Measurements from ENCODE around the gene TAF1B. TPM values are rescaled to one million over a fixed set of nuclear protein-coding genes. Genes with fewer than 3 reads are reported as not detected.
"Not testable (repeated sequence)": the region's sequence is repeated elsewhere in the genome, so short reads cannot be mapped to it uniquely, and the experiment has no call there.

The TAF1B gene
- total RNA-seq, 2 experiments from 2014 or later: 22.3 to 22.4 TPM

DNA sequence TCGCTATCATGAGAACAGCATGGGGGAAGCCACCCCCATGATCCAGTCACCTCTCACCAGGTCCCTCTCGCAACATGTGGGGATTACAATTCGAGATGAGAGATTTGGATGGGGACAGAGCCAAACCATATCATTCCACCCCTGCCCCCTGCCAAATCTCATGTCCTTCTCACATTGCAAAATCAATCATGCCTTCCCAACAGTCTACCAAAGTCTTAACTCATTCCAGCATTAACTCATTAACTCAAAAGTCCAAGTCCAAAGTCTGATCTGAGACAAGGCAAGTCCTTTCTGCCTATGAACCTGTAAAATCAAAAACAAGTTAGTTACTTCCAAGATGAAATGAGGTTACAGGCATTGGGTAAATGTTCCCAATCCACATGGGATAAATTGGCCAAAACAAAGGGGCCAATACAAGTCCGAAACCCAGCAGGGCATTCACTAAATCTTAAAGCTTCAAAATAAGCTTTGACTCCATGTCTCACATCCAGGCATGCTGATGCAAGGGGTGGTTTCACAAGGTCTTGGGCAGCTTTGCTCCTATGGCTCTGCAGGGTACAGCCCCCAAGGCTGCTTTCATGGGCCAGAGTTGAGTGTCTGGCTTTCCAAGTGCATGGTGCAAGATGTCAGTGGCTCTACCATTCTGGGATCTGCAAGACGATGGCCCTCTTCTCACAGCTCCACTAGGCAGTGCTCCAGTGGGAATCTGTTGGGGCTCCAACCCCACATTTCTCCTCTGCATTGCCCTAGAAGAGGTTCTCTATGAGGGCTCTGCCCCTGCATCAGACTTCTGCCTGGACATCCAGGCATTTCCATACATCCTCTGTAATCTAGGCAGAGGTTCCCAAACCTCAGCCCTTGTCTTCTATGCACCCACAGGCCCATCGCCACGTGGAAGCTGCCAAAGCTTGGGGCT is 14.8 kb downstream of the TAF1B start:
- no peak for ATAC-seq
- no peak for DNase-seq
- no peaks in the 10 kb centered on the region for H3K27me3 Mint-ChIP-seq
- intact Hi-C loops (cut with micrococcal nuclease): no loop called here
- H3K27ac Mint-ChIP-seq: no peak overlapping the region
- TF ChIP-seq, protein P1, sequence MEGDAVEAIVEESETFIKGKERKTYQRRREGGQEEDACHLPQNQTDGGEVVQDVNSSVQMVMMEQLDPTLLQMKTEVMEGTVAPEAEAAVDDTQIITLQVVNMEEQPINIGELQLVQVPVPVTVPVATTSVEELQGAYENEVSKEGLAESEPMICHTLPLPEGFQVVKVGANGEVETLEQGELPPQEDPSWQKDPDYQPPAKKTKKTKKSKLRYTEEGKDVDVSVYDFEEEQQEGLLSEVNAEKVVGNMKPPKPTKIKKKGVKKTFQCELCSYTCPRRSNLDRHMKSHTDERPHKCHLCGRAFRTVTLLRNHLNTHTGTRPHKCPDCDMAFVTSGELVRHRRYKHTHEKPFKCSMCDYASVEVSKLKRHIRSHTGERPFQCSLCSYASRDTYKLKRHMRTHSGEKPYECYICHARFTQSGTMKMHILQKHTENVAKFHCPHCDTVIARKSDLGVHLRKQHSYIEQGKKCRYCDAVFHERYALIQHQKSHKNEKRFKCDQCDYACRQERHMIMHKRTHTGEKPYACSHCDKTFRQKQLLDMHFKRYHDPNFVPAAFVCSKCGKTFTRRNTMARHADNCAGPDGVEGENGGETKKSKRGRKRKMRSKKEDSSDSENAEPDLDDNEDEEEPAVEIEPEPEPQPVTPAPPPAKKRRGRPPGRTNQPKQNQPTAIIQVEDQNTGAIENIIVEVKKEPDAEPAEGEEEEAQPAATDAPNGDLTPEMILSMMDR (IDR thresholded peaks at IDR 0.05): no peak
- peaks cover 5% of the 10 kb centered on the region for H3K9me3 Mint-ChIP-seq
- H3K36me3 Mint-ChIP-seq (ENCODE audit: low read depth): peaks cover 67% of the 10 kb centered on the region
- H3K4me1 Mint-ChIP-seq (ENCODE audit: low read depth): no peaks in the 10 kb centered on the region
- ChIA-PET CTCF (interaction anchor here (1.0 kb wide), 1 partner anchor 12 kb away, joined by 3 read pairs; no protein-coding TSS in a partner anchor), POLR2A (interaction anchor here (1.3 kb wide), 1 partner anchor 11 kb away, joined by 3 read pairs; no protein-coding TSS in a partner anchor)
- no peak overlapping the region for H3K4me3 Mint-ChIP-seq

DNA sequence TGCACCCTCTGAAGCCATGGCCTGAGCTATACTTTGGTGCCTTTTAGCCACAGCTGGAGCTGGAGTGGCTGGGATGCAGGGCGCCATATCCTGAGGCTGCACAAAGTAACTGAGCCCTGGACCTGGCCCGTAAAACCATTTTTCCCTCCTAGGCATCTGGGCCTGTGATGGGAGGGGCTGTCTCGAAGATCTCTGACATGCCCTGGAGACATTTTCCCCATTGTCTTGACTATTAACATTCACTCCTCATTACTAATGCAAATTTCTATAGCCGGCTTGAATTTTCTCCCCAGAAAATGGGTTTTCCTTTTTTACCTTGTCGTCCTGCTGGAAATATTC is 15.4 kb downstream of the TAF1B start:
- Mint-ChIP-seq H3K4me3 (no peak overlapping the region), H3K4me1 (ENCODE audit: low read depth) (no peaks in the 10 kb centered on the region), H3K27ac (no peak overlapping the region), H3K27me3 (no peaks in the 10 kb centered on the region), H3K36me3 (ENCODE audit: low read depth) (peaks cover 62% of the 10 kb centered on the region), H3K9me3 (peaks cover 5% of the 10 kb centered on the region)
- ATAC-seq (no peak), DNase-seq (no peak)
- TF ChIP-seq, protein P1 (IDR thresholded peaks at IDR 0.05): no peak
- ChIA-PET CTCF (no interaction called here), POLR2A (no interaction called here)
- intact Hi-C loops (cut with micrococcal nuclease): no loop called here

DNA sequence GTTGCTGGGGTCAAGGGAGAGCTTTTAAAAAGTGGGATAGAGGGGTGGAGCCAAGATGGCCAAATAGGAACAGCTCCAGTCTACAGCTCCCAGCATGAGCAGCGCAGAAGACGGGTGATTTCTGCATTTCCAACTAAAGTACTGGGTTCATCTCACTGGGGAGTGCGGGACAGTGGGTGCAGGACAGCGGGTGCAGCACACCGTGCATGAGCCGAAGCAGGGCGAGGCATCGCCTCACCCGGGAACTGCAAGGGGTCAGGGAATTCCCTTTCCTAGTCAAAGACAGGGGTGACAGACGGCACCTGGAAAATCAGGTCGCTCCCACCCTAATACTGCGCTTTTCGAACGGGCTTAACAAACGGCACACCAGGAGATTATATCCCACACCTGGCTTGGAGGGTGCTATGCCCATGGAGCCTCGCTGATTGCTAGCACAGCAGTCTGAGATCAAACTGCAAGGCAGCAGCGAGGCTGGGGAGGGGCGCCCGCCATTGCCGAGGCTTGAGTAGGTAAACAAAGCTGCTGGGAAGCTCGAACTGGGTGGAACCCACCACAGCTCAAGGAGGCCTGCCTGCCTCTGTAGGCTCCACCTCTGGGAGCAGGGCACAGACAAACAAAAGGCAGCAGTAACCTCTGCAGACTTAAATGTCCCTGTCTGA is 17.8 kb downstream of the TAF1B start:
- H3K4me1 Mint-ChIP-seq (ENCODE audit: low read depth); H3K9me3 Mint-ChIP-seq; ATAC-seq; H3K27me3 Mint-ChIP-seq; intact Hi-C loops (cut with micrococcal nuclease); H3K4me3 Mint-ChIP-seq; H3K27ac Mint-ChIP-seq; DNase-seq: not testable (repeated sequence)
- ChIA-PET CTCF (interaction anchor here (1.2 kb wide), 1 partner anchor 123 kb away, joined by 4 read pairs; no protein-coding TSS in a partner anchor), POLR2A (interaction anchor here (0.8 kb wide), 1 partner anchor 8 kb away, joined by 3 read pairs; no protein-coding TSS in a partner anchor)
- H3K36me3 Mint-ChIP-seq (ENCODE audit: low read depth): peaks cover 50% of the 10 kb centered on the region

DNA sequence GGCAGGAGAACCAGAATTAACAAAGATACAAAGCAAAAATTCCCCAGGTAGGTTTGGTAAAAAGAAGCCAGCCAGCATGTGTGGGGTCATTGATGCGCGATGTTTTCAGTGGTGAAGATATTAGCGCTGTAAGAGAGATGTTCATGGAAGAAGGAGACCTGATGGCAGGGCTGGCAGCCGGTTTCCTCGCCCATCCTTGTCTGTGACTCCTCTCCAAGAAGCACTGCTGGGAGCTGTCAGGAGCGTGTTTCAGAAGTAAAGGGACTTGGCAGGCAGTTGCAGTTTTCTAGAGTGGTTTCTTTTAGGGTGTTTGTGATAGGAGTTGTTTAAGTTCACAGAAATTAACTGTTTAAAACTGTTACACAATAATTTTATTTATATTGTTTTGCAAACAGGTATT is 24.6 kb downstream of the TAF1B start:
- DNase-seq: no peak
- Mint-ChIP-seq H3K27me3 (no peaks in the 10 kb centered on the region), H3K36me3 (ENCODE audit: low read depth) (peaks cover 13% of the 10 kb centered on the region), H3K4me1 (ENCODE audit: low read depth) (no peaks in the 10 kb centered on the region), H3K27ac (no peak overlapping the region), H3K9me3 (no peaks in the 10 kb centered on the region), H3K4me3 (no peak overlapping the region)
- ChIA-PET POLR2A (no interaction called here), CTCF (interaction anchor here (0.7 kb wide), 1 partner anchor 25 kb away, joined by 3 read pairs; no protein-coding TSS in a partner anchor)
- intact Hi-C loops (cut with micrococcal nuclease): no loop called here
- TF ChIP-seq, protein P1 (IDR thresholded peaks at IDR 0.05): no peak
- ATAC-seq: no peak

DNA sequence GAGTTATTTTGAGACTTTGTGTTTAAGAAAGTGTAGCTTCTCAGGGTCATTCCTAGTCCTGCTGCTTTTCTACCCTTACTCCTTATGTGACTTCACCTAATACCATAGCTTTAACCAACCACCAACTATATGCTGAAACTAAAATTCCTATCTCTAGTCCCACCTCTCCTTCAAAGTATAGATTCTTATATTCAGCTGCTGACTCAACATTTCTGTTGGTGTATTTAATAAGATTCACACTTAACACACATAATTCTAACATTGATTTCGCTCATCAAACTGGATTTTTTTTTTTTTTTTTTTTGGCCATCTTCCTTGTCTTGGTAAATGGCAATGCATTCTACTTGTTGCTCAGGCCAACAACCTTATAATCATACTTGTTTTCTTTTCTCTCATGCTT is 30.1 kb downstream of the TAF1B start:
- no peak for ATAC-seq
- TF ChIP-seq, protein P1 (IDR thresholded peaks at IDR 0.05): no peak
- POLR2A ChIA-PET: no interaction called here
- intact Hi-C loops (cut with micrococcal nuclease): no loop called here
- no peak for DNase-seq
- no peaks in the 10 kb centered on the region for H3K4me1 Mint-ChIP-seq (ENCODE audit: low read depth)
- H3K27me3 Mint-ChIP-seq: no peaks in the 10 kb centered on the region
- CTCF ChIA-PET: no interaction called here
- no peak overlapping the region for H3K27ac Mint-ChIP-seq
- no peaks in the 10 kb centered on the region for H3K9me3 Mint-ChIP-seq
- no peak overlapping the region for H3K4me3 Mint-ChIP-seq
- peaks cover 40% of the 10 kb centered on the region for H3K36me3 Mint-ChIP-seq (ENCODE audit: low read depth)

Data from activated CD8-positive, alpha-beta T cell treated with anti-CD3 and anti-CD28 coated beads for 36 hours (primary cell).